BLaER1 (cell line): ENCODE measurements around the gene KANSL3.
"Not testable (repeated sequence)": the region's sequence is repeated elsewhere in the genome, so short reads cannot be mapped to it uniquely, and the experiment has no call there.

Source experiments
- H3K27ac ChIP-seq: shearing (Covaris generic); formaldehyde crosslinking; 2 replicates; pipeline ENCODE4 v1.8.1; 2022
- H3K27me3 ChIP-seq: shearing (Covaris generic); formaldehyde crosslinking; 2 replicates; pipeline ENCODE4 v1.8.1; 2022
- H3K36me3 ChIP-seq: shearing (Covaris generic); formaldehyde crosslinking; 2 replicates; pipeline ENCODE4 v1.8.1; 2022
- H3K4me1 ChIP-seq: shearing (Covaris generic); formaldehyde crosslinking; 2 replicates; pipeline ENCODE4 v1.8.1; 2022
- H3K4me2 ChIP-seq: shearing (Covaris generic); formaldehyde crosslinking; 2 replicates; pipeline ENCODE4 v1.8.1; 2022
- H3K4me3 ChIP-seq: shearing (Covaris generic); formaldehyde crosslinking; 2 replicates; pipeline ENCODE4 v1.8.1; 2022
- H3K9ac ChIP-seq: shearing (Covaris generic); formaldehyde crosslinking; 2 replicates; pipeline ENCODE4 v1.8.1; 2022
- H3K9me3 ChIP-seq: shearing (Covaris generic); formaldehyde crosslinking; 2 replicates; pipeline ENCODE4 v1.8.1; 2022
- H4K20me1 ChIP-seq: shearing (Covaris generic); formaldehyde crosslinking; 2 replicates; pipeline ENCODE4 v1.8.1; 2022
- Cebpa-rat ChIP-seq: shearing (Covaris generic); IDR thresholded peaks from 2 replicates; pipeline ENCODE4 v1.8.1; 2022

Gene KANSL3

DNA sequence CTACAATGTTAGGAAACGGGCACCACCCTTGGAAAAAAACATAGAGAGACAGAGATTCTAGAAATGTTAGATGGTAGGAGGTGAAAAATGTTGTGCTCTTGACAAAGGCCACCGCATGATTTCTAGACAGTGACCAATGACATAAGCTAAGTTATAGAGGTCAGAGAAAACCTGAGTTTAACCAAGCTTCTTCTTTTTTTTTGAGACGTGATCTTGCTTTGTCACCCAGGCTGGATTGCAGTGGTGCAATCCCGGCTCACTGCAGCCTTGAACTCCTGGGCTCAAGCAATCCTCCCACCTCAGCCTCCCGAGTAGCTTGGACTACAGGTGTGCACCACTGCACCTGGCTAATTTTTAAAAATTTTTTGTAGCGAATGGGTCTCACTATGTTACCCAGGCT is 17.4 kb upstream of the KANSL3 start:
- Histone ChIP-seq H3K4me3 (no peak overlapping the region), H3K4me2 (no peak overlapping the region), H4K20me1 (no peaks in the 10 kb centered on the region), H3K36me3 (no peaks in the 10 kb centered on the region), H3K9ac (no peak overlapping the region), H3K9me3 (no peaks in the 10 kb centered on the region; the same call in 1 of the 2 replicates), H3K27me3 (no peaks in the 10 kb centered on the region), H3K4me1 (no peaks in the 10 kb centered on the region), H3K27ac (no peak overlapping the region)
- TF ChIP-seq Cebpa-rat: no peak

DNA sequence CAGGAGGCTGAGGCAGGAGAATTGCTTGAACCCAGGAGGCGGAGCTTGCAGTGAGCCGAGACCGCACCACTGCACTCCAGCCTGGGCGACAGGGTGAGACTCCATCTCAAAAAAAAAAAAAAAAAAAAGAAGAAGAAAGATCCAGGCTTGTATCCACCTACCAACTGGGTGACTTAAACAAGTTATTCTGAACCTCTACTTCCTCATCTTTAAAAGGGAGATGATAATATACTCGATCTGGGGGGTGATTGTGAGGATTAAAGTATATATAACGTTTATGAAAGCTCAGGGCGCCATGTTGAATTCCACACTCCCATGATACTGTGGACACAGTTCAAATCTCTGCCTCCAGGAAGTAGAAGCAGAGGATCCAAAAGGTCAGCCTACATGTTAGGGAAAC is 16.7 kb upstream of the KANSL3 start:
- H3K4me3 ChIP-seq, H3K9me3 ChIP-seq, H3K9ac ChIP-seq, H4K20me1 ChIP-seq, H3K36me3 ChIP-seq, H3K4me2 ChIP-seq, H3K27ac ChIP-seq, H3K4me1 ChIP-seq, H3K27me3 ChIP-seq: not testable (repeated sequence)

DNA sequence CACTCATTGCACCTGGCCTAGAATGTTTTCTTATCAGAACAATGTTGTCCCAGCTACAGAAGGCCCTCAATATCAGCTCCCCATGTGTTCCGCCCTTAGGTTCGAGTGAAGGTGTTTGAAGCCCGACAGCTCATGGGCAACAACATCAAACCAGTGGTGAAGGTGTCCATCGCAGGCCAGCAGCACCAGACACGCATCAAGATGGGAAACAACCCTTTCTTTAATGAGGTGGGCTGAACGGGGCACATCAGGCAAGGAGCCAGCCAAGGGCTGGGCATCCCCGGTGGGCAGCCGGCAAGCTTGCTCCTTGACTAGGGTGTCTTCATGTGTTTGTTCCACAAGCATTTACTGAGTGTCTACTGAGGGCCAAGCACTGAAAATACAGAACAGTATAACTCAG is 13.7 kb upstream of the KANSL3 start:
- no peak overlapping the region for H3K4me3 ChIP-seq
- no peaks in the 10 kb centered on the region for H3K4me1 ChIP-seq
- TF ChIP-seq Cebpa-rat: no peak
- no peaks in the 10 kb centered on the region for H3K36me3 ChIP-seq
- no peak overlapping the region for H3K9ac ChIP-seq
- H3K4me2 ChIP-seq: no peak overlapping the region
- no peaks in the 10 kb centered on the region for H3K27me3 ChIP-seq
- H3K9me3 ChIP-seq: no peaks in the 10 kb centered on the region
- H4K20me1 ChIP-seq: no peaks in the 10 kb centered on the region
- H3K27ac ChIP-seq: no peak overlapping the region

DNA sequence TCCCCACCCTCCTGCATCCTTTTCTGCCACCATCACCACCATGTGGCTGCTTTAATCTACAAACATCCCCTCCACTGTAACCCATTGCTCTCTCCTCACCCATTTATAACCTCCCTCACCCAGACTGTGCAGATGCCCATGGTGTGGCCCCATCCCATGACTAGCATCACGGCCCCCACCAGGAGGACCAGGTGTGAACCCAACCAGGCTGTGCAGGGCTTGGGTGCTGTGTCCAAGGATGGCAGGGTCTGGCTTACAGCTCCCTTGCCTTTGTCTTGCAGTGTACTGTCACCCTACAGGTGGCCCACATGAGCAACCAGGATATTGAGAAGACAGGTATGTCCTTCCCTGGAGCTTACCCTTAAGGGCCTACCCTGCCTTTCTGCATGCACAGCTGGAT is 11.2 kb upstream of the KANSL3 start:
- no peak for TF ChIP-seq Cebpa-rat
- Histone ChIP-seq H4K20me1 (no peaks in the 10 kb centered on the region), H3K9me3 (no peaks in the 10 kb centered on the region), H3K4me2 (no peak overlapping the region), H3K4me1 (no peaks in the 10 kb centered on the region), H3K9ac (no peak overlapping the region), H3K36me3 (no peaks in the 10 kb centered on the region), H3K27ac (no peak overlapping the region), H3K27me3 (no peaks in the 10 kb centered on the region), H3K4me3 (no peak overlapping the region)

DNA sequence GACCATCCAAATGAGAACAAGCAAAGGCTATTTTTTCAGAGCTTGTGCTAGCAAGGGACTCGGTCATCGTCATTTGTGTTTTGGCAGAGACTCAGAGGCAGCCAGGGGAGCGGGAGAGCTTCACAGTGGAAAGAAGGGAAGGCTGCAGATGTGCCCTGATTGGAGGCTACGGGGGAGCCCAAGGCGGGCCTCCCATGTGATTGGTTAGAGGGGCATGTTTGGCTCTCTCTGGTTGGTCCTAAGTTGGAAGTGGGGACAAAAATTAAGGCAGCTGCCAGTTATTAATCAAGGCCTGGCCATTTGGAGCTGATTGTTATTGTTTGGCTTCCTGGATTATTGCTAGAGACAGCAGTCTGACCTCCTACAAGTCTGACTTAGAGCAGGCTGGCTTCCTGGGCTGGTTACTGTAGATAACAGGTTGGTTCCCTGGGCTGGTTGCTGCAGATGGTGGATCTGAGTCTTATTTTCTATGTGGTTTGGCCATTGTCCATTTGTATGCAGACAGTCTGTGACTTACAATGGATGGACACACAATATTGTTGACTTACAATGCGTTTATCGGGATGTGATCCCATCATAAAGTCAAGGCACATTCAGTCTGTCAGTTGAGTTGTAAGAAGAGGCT is 10.3 kb upstream of the KANSL3 start:
- Histone ChIP-seq H3K9me3 (no peaks in the 10 kb centered on the region), H3K27ac (no peak overlapping the region), H3K36me3 (no peaks in the 10 kb centered on the region), H3K4me1 (no peaks in the 10 kb centered on the region), H3K4me3 (no peak overlapping the region), H4K20me1 (no peaks in the 10 kb centered on the region), H3K9ac (no peak overlapping the region), H3K27me3 (no peaks in the 10 kb centered on the region), H3K4me2 (no peak overlapping the region)
- no peak for TF ChIP-seq Cebpa-rat

DNA sequence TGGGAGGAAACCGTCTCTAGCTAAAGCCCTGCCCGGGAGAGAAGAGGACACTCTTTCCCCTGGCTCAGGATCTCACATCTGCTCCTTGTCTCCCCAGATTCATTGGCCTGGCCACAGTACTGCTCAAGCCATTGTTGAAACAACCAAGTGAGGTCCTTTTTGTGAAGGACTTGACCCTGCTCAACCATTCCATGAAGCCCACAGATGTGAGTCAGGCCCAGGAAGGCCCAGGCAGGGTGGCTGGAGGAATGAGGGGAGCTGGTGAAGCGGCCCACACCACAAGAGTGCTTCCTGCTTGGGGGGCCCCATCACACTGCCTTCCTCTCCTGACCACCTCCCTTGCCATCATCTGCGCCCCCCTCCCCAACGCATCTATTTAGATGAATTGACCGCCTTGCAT is 9.6 kb upstream of the KANSL3 start:
- Histone ChIP-seq H4K20me1 (no peaks in the 10 kb centered on the region), H3K4me2 (no peak overlapping the region), H3K27me3 (no peaks in the 10 kb centered on the region), H3K9ac (no peak overlapping the region), H3K4me3 (no peak overlapping the region), H3K27ac (no peak overlapping the region), H3K4me1 (no peaks in the 10 kb centered on the region), H3K9me3 (no peaks in the 10 kb centered on the region), H3K36me3 (no peaks in the 10 kb centered on the region)
- TF ChIP-seq Cebpa-rat: no peak

DNA sequence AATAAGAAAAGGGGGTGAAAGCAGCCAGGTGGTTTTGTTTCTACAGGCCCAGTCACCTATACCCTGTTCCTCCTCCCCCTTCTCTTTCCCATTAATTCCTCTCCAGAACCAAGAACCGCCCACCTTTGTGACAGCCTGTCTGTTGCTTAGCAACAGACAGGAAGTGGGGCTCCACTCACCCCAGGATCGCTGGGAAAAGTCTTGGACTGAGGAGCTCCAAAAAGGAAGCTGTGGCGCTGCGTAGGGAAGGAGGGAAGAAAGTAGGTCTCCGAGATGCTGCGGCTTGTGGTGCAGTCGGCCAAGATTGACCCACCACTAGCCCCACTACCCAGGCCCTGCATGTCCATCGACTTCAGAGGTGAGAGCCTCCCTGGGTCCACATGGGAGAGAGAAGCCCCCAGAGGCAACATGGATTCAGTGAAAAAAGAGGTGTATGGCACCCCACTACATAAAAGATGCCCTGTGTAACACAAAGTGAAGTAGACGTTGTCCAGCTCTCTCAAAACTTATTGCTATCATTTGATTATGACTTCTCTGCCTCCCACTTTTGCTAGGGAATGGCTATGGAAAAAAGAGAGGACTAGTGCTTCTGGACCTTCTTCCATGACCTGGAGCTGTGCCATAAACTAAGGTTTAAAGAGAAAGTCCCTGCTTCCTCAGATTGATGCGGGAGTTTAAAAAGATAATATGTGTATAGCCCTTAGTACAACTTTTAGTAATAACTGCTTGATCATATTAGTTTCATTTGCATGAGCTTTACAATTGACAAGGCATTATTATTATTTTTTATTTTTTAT is 4.7 kb upstream of the KANSL3 start, which contains the start of gene FER1L5:
FER1L5 (plus strand) TSS at position 201 of the 797 bp plus-strand sequence; CDS start at position 274, 73 bp downstream.
- Histone ChIP-seq H4K20me1 (no peaks in the 10 kb centered on the region), H3K4me1 (peaks cover 4% of the 10 kb centered on the region; the same call in 1 of the 2 replicates), H3K27ac (no peak within 1 kb of the TSS), H3K9ac (no peak within 1 kb of the TSS), H3K4me2 (no peak within 1 kb of the TSS), H3K9me3 (no peaks in the 10 kb centered on the region), H3K27me3 (no peaks in the 10 kb centered on the region), H3K4me3 (no peak within 1 kb of the TSS), H3K36me3 (no peaks in the 10 kb centered on the region)
- TF ChIP-seq Cebpa-rat: no peak

DNA sequence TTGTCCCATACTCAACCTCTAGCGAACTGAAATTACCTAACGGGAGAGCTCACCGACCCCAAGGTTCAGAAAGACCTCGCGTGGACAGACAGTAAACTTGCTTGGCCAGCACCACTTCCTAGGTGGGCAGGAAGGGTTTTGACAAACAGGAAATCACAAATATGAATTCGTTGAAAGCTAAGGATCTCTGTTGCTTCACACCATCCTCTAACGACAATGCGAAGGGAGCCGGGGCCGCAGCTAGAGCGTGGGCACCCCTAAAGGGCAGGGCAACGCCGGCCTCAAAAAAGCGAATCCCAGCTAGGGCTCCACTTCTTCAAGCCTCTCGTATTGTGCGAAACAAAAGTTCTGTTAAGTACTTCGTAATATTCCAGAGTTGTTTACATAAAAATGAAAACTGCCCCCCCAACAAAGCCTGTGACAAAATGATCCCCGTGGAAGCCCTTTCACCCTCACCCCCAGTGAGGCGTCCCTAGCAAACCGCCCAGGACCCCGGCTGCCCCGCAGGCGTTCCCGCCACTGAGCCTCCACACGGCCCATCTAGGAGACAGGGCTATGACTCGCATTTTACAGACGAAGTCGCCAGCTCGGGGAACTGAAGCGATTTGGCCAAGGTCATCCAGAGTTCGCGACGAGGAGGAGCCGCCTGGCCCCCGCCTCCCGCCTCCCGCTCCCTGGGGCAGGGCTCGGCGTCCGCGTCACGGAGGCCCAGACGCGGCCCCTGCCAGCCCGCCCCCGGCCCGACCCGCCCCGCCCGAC is 548 bp downstream of the KANSL3 start:
- peak overlapping the region; percentile 80 for H3K9ac ChIP-seq
- H3K36me3 ChIP-seq: peaks cover 31% of the 10 kb centered on the region
- H3K27me3 ChIP-seq: no peaks in the 10 kb centered on the region
- no peak for TF ChIP-seq Cebpa-rat
- no peaks in the 10 kb centered on the region for H3K9me3 ChIP-seq
- H3K27ac ChIP-seq: peak overlapping the region; percentile 85
- H3K4me1 ChIP-seq: peaks cover 27% of the 10 kb centered on the region
- H3K4me3 ChIP-seq: peak overlapping the region; percentile 84
- H4K20me1 ChIP-seq: peaks cover 44% of the 10 kb centered on the region
- peak overlapping the region; percentile 94 for H3K4me2 ChIP-seq

DNA sequence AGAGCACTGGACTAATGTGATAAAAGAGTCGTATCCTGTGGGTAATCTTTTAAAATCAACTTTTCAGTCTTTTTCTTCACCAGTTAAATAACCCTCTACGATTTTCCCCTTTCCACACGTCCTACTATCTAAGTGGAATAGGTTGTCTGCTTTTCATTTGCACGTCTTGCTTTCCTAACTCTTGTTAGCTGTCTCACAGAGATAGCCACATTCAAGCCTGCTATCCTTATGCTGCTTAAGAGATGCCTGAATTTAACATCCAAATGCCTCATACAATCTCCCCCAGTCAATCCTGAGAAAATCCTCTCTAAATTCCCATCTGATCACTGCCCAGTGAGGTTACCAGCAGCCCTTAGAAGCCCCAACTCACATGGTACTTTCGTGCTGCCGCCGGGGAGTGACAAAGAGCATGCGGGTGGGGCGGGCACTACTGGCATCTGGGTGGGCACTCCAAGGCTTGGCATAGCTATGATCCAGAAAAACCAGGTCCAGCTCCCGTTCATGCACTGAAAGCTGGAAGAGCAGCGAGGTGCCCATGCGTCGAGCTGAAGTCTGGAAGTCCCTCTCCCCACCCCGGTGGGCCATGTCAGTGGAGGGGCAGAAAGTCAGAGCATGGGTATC is 1.5 kb downstream of the KANSL3 start:
- no peak for TF ChIP-seq Cebpa-rat
- 0 out of 2 replicates have a peak overlapping the region, but pooled peaks have one; percentile 85 for H3K27ac ChIP-seq
- H3K9ac ChIP-seq: peak overlapping the region; percentile 80
- H4K20me1 ChIP-seq: peaks cover 53% of the 10 kb centered on the region
- peaks cover 27% of the 10 kb centered on the region for H3K4me1 ChIP-seq
- no peaks in the 10 kb centered on the region for H3K9me3 ChIP-seq
- H3K4me3 ChIP-seq: peak overlapping the region; percentile 84
- H3K27me3 ChIP-seq: no peaks in the 10 kb centered on the region
- H3K36me3 ChIP-seq: peaks cover 40% of the 10 kb centered on the region
- H3K4me2 ChIP-seq: peak overlapping the region; percentile 94
